Right atrium auricular region (tissue), 2 donors: ENCODE data around the gene NT5DC1. TPM values are rescaled to one million over a fixed set of nuclear protein-coding genes. Genes with fewer than 3 reads are reported as not detected.
A peak's percentile ranks its signal among the peaks of the same experiment; 100 is the strongest.

ENCODE experiments used
- DNase-seq: peaks from one replicate; pipeline ENCODE4 v3.0.0-alpha.2; 2019; ENCODE audit warnings: low spot score
- H3K27ac ChIP-seq, 2 donors: fragments of 200-600 bp; sonication (generic); 1 replicate in 1 of 2; 2 replicates in 1 of 2; pipeline ENCODE4 v1.5.1; 2016 to 2019
- H3K27me3 ChIP-seq, 2 donors: fragments of 200-600 bp; sonication (generic); one replicate each; pipeline versions ENCODE4 v1.5.1 to v1.6.0; 2017 to 2019
- H3K36me3 ChIP-seq: fragments of 200-600 bp; sonication (generic); one replicate; pipeline ENCODE4 v1.5.1; 2016
- H3K4me1 ChIP-seq, 2 donors: fragments of 200-600 bp; sonication (generic); one replicate each; pipeline versions ENCODE4 v1.5.1 to v1.6.0; 2017 to 2019
- H3K4me3 ChIP-seq, 2 donors: fragments of 200-600 bp; sonication (generic); 1 replicate in 1 of 2; 2 replicates in 1 of 2; pipeline ENCODE4 v1.5.1; 2017 to 2019; ENCODE audit warnings: mild to moderate bottlenecking in 1 of 2, moderate library complexity in 1 of 2
- H3K9me3 ChIP-seq, 2 donors: fragments of 200-600 bp; sonication (generic); one replicate each; pipeline ENCODE4 v1.5.1; 2019
- total RNA-seq, 2 donors: library from RNA; depleted of rRNA; stranded (reverse); fragments of >200 nt; gene quantifications; one replicate each; pipeline ENCODE4 v1.1.0, GENCODE V29; 2016
- TF ChIP-seq, protein P1 (sequence below), 2 donors: fragments of 200-600 bp; sonication (generic); IDR thresholded peaks; one replicate each; pipeline ENCODE4 v1.5.1; 2019; ENCODE audit warnings: antibody characterized with exemption in 2 of 2

NT5DC1 gene
- total RNA-seq = 10 to 100 TPM; 11.2 to 22.6 TPM

GRCh38 chr6:116100419-116101301 is at the start of gene NT5DC1:
Gene NT5DC1, plus strand, starts transcription at chr6:116100853. Its CDS starts 78 bp downstream, at chr6:116100931.
- peak within 1 kb of the TSS; percentile 94 to 95 for H3K27ac ChIP-seq
- peak within 1 kb of the TSS; percentile 70 to 75 for H3K4me3 ChIP-seq
- H3K9me3 ChIP-seq = peaks cover 0 to 6% of the 10 kb centered on the region in 2 donors
- TF ChIP-seq, protein P1, sequence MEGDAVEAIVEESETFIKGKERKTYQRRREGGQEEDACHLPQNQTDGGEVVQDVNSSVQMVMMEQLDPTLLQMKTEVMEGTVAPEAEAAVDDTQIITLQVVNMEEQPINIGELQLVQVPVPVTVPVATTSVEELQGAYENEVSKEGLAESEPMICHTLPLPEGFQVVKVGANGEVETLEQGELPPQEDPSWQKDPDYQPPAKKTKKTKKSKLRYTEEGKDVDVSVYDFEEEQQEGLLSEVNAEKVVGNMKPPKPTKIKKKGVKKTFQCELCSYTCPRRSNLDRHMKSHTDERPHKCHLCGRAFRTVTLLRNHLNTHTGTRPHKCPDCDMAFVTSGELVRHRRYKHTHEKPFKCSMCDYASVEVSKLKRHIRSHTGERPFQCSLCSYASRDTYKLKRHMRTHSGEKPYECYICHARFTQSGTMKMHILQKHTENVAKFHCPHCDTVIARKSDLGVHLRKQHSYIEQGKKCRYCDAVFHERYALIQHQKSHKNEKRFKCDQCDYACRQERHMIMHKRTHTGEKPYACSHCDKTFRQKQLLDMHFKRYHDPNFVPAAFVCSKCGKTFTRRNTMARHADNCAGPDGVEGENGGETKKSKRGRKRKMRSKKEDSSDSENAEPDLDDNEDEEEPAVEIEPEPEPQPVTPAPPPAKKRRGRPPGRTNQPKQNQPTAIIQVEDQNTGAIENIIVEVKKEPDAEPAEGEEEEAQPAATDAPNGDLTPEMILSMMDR (IDR thresholded peaks at IDR 0.05) = peak; percentile 23 to 56
- H3K36me3 ChIP-seq = no peaks in the 10 kb centered on the region
- peaks cover 0 to 36% of the 10 kb centered on the region in 2 donors for H3K4me1 ChIP-seq
- no peaks in the 10 kb centered on the region for H3K27me3 ChIP-seq
- peak; percentile 87 for DNase-seq

DNA sequence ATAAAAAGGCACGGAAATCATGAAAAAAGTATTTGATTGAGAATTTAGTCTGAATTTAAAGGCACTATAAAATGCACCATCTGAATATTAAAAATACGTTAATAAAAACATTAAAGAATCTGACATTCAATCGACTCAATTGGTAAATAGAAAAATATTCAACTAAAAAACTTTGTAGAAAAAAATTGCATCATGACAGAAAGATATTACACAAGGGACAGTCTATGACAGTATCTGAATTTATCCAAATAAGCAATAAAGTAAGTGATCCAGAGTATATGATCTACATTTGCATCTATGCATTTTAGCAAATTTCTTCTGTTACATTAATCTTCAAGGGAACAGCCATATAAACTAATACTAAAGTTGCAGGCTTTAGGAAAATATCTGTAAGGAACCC is 49.4 kb upstream of the NT5DC1 start:
- no peak for DNase-seq
- H3K9me3 ChIP-seq = no peaks in the 10 kb centered on the region
- no peaks in the 10 kb centered on the region for H3K4me1 ChIP-seq
- no peaks in the 10 kb centered on the region for H3K36me3 ChIP-seq
- TF ChIP-seq, protein P1 (IDR thresholded peaks at IDR 0.05) = no peak
- no peaks in the 10 kb centered on the region for H3K27me3 ChIP-seq
- no peak overlapping the region for H3K27ac ChIP-seq
- no peak overlapping the region for H3K4me3 ChIP-seq

GRCh38 chr6:116055513-116055912 is 45.1 kb upstream of the NT5DC1 start:
- H3K27me3 ChIP-seq = no peaks in the 10 kb centered on the region
- DNase-seq = no peak
- no peaks in the 10 kb centered on the region for H3K4me1 ChIP-seq
- no peaks in the 10 kb centered on the region for H3K36me3 ChIP-seq
- no peak overlapping the region for H3K4me3 ChIP-seq
- TF ChIP-seq, protein P1 (IDR thresholded peaks at IDR 0.05) = no peak
- H3K27ac ChIP-seq = no peak overlapping the region
- H3K9me3 ChIP-seq = no peaks in the 10 kb centered on the region

DNA sequence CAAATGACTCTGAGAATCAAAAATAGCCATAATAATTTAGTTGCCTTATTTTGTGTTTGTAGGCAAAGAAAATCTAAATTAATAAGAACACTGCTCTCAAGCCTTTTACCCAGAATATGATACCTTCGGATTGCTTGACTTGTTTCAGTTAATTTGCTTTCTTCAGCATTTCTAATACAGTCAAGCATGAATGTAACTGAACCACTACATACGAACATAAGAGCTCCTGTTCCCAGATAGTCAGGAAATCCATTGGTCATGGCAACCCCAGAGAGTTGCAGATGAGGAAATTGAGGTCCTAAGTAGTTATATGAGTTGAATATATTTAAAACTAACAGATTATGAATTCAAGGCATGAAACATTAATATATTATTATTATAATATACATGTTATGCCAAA is 42.9 kb upstream of the NT5DC1 start:
- Histone ChIP-seq H3K27ac (no peak overlapping the region), H3K4me3 (no peak overlapping the region), H3K27me3 (no peaks in the 10 kb centered on the region), H3K4me1 (peaks cover 0 to 5% of the 10 kb centered on the region in 2 donors), H3K36me3 (no peaks in the 10 kb centered on the region), H3K9me3 (no peaks in the 10 kb centered on the region)
- DNase-seq = no peak
- TF ChIP-seq, protein P1 (IDR thresholded peaks at IDR 0.05) = no peak

DNA sequence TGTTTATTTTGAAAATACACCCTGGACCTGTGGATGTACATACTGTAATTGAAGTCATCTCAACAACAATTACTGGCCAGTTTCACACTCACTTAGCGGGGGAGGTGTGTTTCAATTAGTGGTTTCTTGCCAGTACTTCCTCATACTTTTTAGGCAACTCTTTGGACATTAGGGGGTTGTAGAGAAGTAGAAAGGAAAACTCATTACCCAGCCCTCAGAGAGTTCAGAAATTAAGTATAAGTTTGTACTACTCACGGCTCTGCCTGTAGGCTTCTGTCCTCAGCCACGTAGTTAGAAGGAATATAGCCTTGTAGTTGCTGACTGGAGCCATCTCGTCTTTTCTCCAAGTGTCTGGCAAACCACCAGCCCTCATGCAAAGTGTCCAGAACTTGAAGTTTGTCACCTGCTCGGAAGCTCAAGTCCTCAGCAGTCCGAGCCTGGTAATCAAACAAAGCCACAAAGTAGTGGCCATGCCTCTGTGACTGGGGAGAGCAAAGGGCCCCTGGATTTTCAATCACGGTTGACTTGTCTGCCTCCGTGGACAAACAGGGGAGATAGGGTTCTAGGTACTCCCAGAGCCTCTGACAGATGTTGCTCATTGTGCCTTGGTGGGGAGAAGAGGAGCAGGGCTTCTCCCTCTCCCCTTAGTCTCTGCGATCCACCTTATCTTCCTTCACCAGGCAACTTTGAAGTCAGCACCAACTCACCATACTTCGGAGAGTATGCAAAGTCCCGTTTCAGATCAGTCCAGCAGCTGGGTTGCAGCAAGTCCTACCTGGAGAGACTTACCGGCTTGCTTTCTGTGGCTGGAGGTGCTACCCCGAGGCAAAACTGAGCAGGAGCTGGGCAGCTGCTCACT is 40.7 kb upstream of the NT5DC1 start:
- no peak for DNase-seq
- H3K9me3 ChIP-seq = no peaks in the 10 kb centered on the region
- H3K27me3 ChIP-seq = no peaks in the 10 kb centered on the region
- peak overlapping the region; percentile 54 to 56 for H3K27ac ChIP-seq
- H3K36me3 ChIP-seq = no peaks in the 10 kb centered on the region
- TF ChIP-seq, protein P1 (IDR thresholded peaks at IDR 0.05) = no peak
- peak overlapping the region; percentile 34 to 48 for H3K4me3 ChIP-seq
- peaks cover 0 to 5% of the 10 kb centered on the region in 2 donors for H3K4me1 ChIP-seq
